Astrocyte of the cerebellum (primary cell): ENCODE measurements around the gene SAGE1.
"Not testable (repeated sequence)": the region's sequence is repeated elsewhere in the genome, so short reads cannot be mapped to it uniquely, and the experiment has no call there.

ENCODE experiments used
- DNase-seq: peaks from one replicate; pipeline ENCODE4 v3.0.0-alpha.2; 2011; ENCODE audit warnings: low read depth
- H3K4me3 ChIP-seq: 2 replicates; pipeline ENCODE4 v1.5.1; 2011; ENCODE audit warnings: mild to moderate bottlenecking, low read depth, low read length, moderate library complexity
- CTCF ChIP-seq: IDR thresholded peaks from 2 replicates; pipeline ENCODE4 v1.5.1; 2012; ENCODE audit warnings: low read length, low read depth, moderate library complexity, mild to moderate bottlenecking; ENCODE audit errors: missing control alignments
- in situ Hi-C: cut with HindIII; loops from 2 replicates; pipeline ENCODE4 v1.10.0; 2017; ENCODE audit warnings: low sequenced_read_pairs

The SAGE1 gene

GRCh38 chrX:135910251-135910650 lies 16.7 kb downstream of the SAGE1 start:
- H3K4me3 ChIP-seq: no peak overlapping the region
- TF ChIP-seq CTCF: no peak
- no peak for DNase-seq
- in situ Hi-C loops: no loop called here

GRCh38 chrX:135914404-135914803 lies 20.9 kb downstream of the SAGE1 start:
- H3K4me3 ChIP-seq: no peak overlapping the region
- TF ChIP-seq CTCF: no peak
- no peak for DNase-seq
- in situ Hi-C loops: no loop called here

GRCh38 chrX:135920516-135920915 lies 27.0 kb downstream of the SAGE1 start:
- in situ Hi-C loops, H3K4me3 ChIP-seq, DNase-seq: not testable (repeated sequence)

- no peak overlapping the region for H3K4me3 ChIP-seq
- no peak for TF ChIP-seq CTCF
- DNase-seq: no peak
- in situ Hi-C loops: no loop called here
These were observed 29.8 kb downstream of the SAGE1 start for GRCh38 chrX:135923353-135923752.

- in situ Hi-C loops: no loop called here
- H3K4me3 ChIP-seq: no peak overlapping the region
- TF ChIP-seq CTCF: no peak
- DNase-seq: no peak
These were observed 34.4 kb downstream of the SAGE1 start for GRCh38 chrX:135927897-135928296.

- peak; percentile 74 for TF ChIP-seq CTCF
- in situ Hi-C loops: no loop called here
- no peak overlapping the region for H3K4me3 ChIP-seq
- DNase-seq: peak; percentile 3
These were observed 38.4 kb downstream of the SAGE1 start for GRCh38 chrX:135931644-135932487.

- in situ Hi-C loops: no loop called here
These were observed 51.0 kb downstream of the SAGE1 start for GRCh38 chrX:135944486-135944885.

More at GRCh38 chrX:135944486-135944885, 51.0 kb downstream of the SAGE1 start:
- H3K4me3 ChIP-seq: no peak overlapping the region
- no peak for TF ChIP-seq CTCF
- no peak for DNase-seq
